Measurements from ENCODE around the gene DHX40. TPM values are rescaled to one million over a fixed set of nuclear protein-coding genes. Genes with fewer than 3 reads are reported as not detected.

Gene DHX40
- total and polyA plus RNA-seq, 2 experiments from 2014 or later = 12.5 to 43.8 TPM

- Histone ChIP-seq H3K4me3 (peak overlapping the region; percentile 8), H4K20me1 (ENCODE audit: insufficient read depth, poor library complexity, severe bottlenecking) (peaks cover 75% of the 10 kb centered on the region), H3K27me3 (no peaks in the 10 kb centered on the region), H3K9me2 (replicated peaks; ENCODE audit: insufficient read depth) (no peaks in the 10 kb centered on the region), H3K9me3 (ENCODE audit: low read depth) (no peaks in the 10 kb centered on the region), H3K4me2 (peak overlapping the region; percentile 85), H3K36me3 (replicated peaks; ENCODE audit: insufficient read depth, low read depth) (no peaks in the 10 kb centered on the region), H3K4me1 (ENCODE audit: insufficient read depth) (peaks cover 44% of the 10 kb centered on the region), H3K79me2 (peaks cover 83% of the 10 kb centered on the region), H3K27ac (no peak overlapping the region), H2AFZ (no peak overlapping the region)
- 67% methylated on average over 2 of the region's 2 CpGs for WGBS (ENCODE audit: low lambda C conversion rate, missing lambda C conversion rate)
- no peak for DNase-seq (ENCODE audit: low spot score)
- TF ChIP-seq EZH2phosphoT487 (IDR thresholded peaks at IDR 0.05; ENCODE audit: low read depth, severe bottlenecking, unreplicated experiment) (no peak), EZH2 (IDR thresholded peaks at IDR 0.05; ENCODE audit: borderline replicate concordance) (no peak), CTCF (IDR thresholded peaks at IDR 0.05; ENCODE audit: poor library complexity) (no peak)
These were observed 57.7 kb downstream of the DHX40 start for GRCh38 chr17:59623151-59623550.

- DNase-seq (ENCODE audit: low spot score) = no peak
- H3K4me3 ChIP-seq = no peak overlapping the region
- no peaks in the 10 kb centered on the region for H3K9me2 ChIP-seq (replicated peaks; ENCODE audit: insufficient read depth)
- H3K27me3 ChIP-seq = no peaks in the 10 kb centered on the region
- no peak overlapping the region for H3K27ac ChIP-seq
- no peaks in the 10 kb centered on the region for H3K9me3 ChIP-seq (ENCODE audit: low read depth)
- no peak overlapping the region for H2AFZ ChIP-seq
- H4K20me1 ChIP-seq (ENCODE audit: insufficient read depth, poor library complexity, severe bottlenecking) = peaks cover 100% of the 10 kb centered on the region
- 97% methylated on average over 5 of the region's 5 CpGs for WGBS (ENCODE audit: low lambda C conversion rate, missing lambda C conversion rate)
- H3K79me2 ChIP-seq = peaks cover 100% of the 10 kb centered on the region
- no peak for TF ChIP-seq EZH2 (IDR thresholded peaks at IDR 0.05; ENCODE audit: borderline replicate concordance)
- TF ChIP-seq CTCF (IDR thresholded peaks at IDR 0.05; ENCODE audit: poor library complexity) = no peak
- no peak for TF ChIP-seq EZH2phosphoT487 (IDR thresholded peaks at IDR 0.05; ENCODE audit: low read depth, severe bottlenecking, unreplicated experiment)
- H3K36me3 ChIP-seq (replicated peaks; ENCODE audit: insufficient read depth, low read depth) = no peaks in the 10 kb centered on the region
- H3K4me2 ChIP-seq = peak overlapping the region; percentile 43
- H3K4me1 ChIP-seq (ENCODE audit: insufficient read depth) = peaks cover 41% of the 10 kb centered on the region
These were observed 61.3 kb downstream of the DHX40 start for GRCh38 chr17:59626756-59627155.

- Histone ChIP-seq H3K36me3 (replicated peaks; ENCODE audit: insufficient read depth, low read depth) (no peaks in the 10 kb centered on the region), H3K9me2 (replicated peaks; ENCODE audit: insufficient read depth) (no peaks in the 10 kb centered on the region), H3K4me2 (peak overlapping the region; percentile 43), H3K27ac (peak overlapping the region; percentile 29), H3K4me1 (ENCODE audit: insufficient read depth) (peaks cover 36% of the 10 kb centered on the region), H4K20me1 (ENCODE audit: insufficient read depth, poor library complexity, severe bottlenecking) (peaks cover 100% of the 10 kb centered on the region), H3K27me3 (no peaks in the 10 kb centered on the region), H3K79me2 (peaks cover 100% of the 10 kb centered on the region), H3K4me3 (no peak overlapping the region), H3K9me3 (ENCODE audit: low read depth) (no peaks in the 10 kb centered on the region), H2AFZ (no peak overlapping the region)
- DNase-seq (ENCODE audit: low spot score) = no peak
- TF ChIP-seq EZH2phosphoT487 (IDR thresholded peaks at IDR 0.05; ENCODE audit: low read depth, severe bottlenecking, unreplicated experiment) (no peak), EZH2 (IDR thresholded peaks at IDR 0.05; ENCODE audit: borderline replicate concordance) (no peak), CTCF (IDR thresholded peaks at IDR 0.05; ENCODE audit: poor library complexity) (no peak)
- 93% methylated on average over 3 of the region's 3 CpGs for WGBS (ENCODE audit: low lambda C conversion rate, missing lambda C conversion rate)
These were observed 61.9 kb downstream of the DHX40 start for GRCh38 chr17:59627274-59627673.

- TF ChIP-seq EZH2phosphoT487 (IDR thresholded peaks at IDR 0.05; ENCODE audit: low read depth, severe bottlenecking, unreplicated experiment) (no peak), EZH2 (IDR thresholded peaks at IDR 0.05; ENCODE audit: borderline replicate concordance) (no peak), CTCF (IDR thresholded peaks at IDR 0.05; ENCODE audit: poor library complexity) (no peak)
These were observed 62.4 kb downstream of the DHX40 start for GRCh38 chr17:59627770-59628171.

More at GRCh38 chr17:59627770-59628171, 62.4 kb downstream of the DHX40 start:
- H3K4me1 ChIP-seq (ENCODE audit: insufficient read depth) = peaks cover 31% of the 10 kb centered on the region
- H3K27me3 ChIP-seq = no peaks in the 10 kb centered on the region
- no peaks in the 10 kb centered on the region for H3K36me3 ChIP-seq (replicated peaks; ENCODE audit: insufficient read depth, low read depth)
- H3K4me3 ChIP-seq = no peak overlapping the region
- no peak overlapping the region for H2AFZ ChIP-seq
- no peak for DNase-seq (ENCODE audit: low spot score)
- H3K4me2 ChIP-seq = peak overlapping the region; percentile 43
- 30% methylated on average over 2 of the region's 2 CpGs for WGBS (ENCODE audit: low lambda C conversion rate, missing lambda C conversion rate)
- H3K27ac ChIP-seq = peak overlapping the region; percentile 29
- H3K9me3 ChIP-seq (ENCODE audit: low read depth) = no peaks in the 10 kb centered on the region
- H3K79me2 ChIP-seq = peaks cover 100% of the 10 kb centered on the region
- H4K20me1 ChIP-seq (ENCODE audit: insufficient read depth, poor library complexity, severe bottlenecking) = peaks cover 100% of the 10 kb centered on the region
- no peaks in the 10 kb centered on the region for H3K9me2 ChIP-seq (replicated peaks; ENCODE audit: insufficient read depth)
